ENCODE measurements around the gene ELFN2.

- TF ChIP-seq CTCF (IDR thresholded peaks at IDR 0.05) (no peak), POLR2A (IDR thresholded peaks at IDR 0.05) (no peak), POLR2AphosphoS5 (IDR thresholded peaks at IDR 0.05) (no peak)
These were observed 44.6 kb upstream of the ELFN2 start for GRCh38 chr22:37471727-37472417.

All from breast epithelium (tissue), 3 donors.